ENCODE data around the gene IGF2. TPM values are rescaled to one million over a fixed set of nuclear protein-coding genes. Genes with fewer than 3 reads are reported as not detected.

The IGF2 gene
- total RNA-seq, 1 donor from 2014 or later = 8.8 TPM

DNA sequence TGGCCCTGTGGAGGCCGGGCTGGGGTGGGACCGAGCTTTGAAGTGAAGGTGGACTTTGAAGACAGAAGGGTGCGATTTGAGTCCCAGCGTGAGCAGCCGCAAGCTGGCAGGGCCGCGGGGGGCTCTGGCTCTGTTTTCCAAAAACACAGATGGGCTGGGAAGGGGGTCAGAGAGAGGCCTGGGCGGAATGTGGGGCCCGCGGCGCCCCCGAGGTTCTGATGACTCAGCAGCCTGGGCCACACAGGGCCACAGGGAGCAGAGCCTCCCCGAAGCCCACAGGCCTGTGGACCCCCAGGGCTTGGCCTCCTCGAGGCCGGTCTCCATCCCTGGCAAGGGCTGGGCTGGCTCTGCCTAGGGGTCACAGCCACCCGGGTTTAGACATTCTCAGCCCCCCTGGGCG is 15.7 kb upstream of the IGF2 start:
- DNase-seq (no peak), ATAC-seq (no peak)
- no peaks in the 10 kb centered on the region for H3K9me3 ChIP-seq
- H3K27me3 ChIP-seq = peaks cover 26% of the 10 kb centered on the region
- H3K4me1 ChIP-seq = peaks cover 5% of the 10 kb centered on the region
- H3K36me3 ChIP-seq = no peaks in the 10 kb centered on the region
- intact Hi-C loops (cut with DNase I) = loop anchor here (5.0 kb wide), 1 partner anchor 463 kb away; no protein-coding TSS in a partner anchor
- H3K4me3 ChIP-seq = no peak overlapping the region
- no peak overlapping the region for H3K27ac ChIP-seq
- TF ChIP-seq, protein P1, sequence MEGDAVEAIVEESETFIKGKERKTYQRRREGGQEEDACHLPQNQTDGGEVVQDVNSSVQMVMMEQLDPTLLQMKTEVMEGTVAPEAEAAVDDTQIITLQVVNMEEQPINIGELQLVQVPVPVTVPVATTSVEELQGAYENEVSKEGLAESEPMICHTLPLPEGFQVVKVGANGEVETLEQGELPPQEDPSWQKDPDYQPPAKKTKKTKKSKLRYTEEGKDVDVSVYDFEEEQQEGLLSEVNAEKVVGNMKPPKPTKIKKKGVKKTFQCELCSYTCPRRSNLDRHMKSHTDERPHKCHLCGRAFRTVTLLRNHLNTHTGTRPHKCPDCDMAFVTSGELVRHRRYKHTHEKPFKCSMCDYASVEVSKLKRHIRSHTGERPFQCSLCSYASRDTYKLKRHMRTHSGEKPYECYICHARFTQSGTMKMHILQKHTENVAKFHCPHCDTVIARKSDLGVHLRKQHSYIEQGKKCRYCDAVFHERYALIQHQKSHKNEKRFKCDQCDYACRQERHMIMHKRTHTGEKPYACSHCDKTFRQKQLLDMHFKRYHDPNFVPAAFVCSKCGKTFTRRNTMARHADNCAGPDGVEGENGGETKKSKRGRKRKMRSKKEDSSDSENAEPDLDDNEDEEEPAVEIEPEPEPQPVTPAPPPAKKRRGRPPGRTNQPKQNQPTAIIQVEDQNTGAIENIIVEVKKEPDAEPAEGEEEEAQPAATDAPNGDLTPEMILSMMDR (IDR thresholded peaks at IDR 0.05) = no peak

DNA sequence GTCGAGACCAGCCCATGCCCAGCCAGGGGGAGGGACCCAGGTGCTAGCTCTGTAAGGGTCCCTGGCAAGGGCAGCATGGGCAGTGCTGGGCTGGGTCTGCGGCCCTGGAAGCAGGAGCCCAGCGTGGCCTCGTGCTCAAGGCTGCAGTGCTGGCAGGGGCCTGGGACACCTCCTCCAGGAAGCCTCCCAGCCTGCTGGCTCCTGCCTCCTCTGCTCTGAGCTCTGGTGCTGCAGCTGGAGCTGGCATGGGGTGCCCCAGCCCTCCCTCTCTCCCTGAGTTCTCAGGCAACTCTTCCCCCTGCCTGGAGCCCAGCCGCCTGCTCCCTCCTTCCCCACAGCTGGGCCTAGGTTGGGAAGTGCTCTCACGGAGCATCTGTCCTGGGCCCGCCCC is 15.0 kb upstream of the IGF2 start:
- Histone ChIP-seq H3K27me3 (peaks cover 31% of the 10 kb centered on the region), H3K4me3 (no peak overlapping the region), H3K36me3 (no peaks in the 10 kb centered on the region), H3K27ac (no peak overlapping the region), H3K9me3 (no peaks in the 10 kb centered on the region), H3K4me1 (peaks cover 5% of the 10 kb centered on the region)
- ATAC-seq = no peak
- TF ChIP-seq, protein P1 (IDR thresholded peaks at IDR 0.05) = no peak
- intact Hi-C loops (cut with DNase I) = loop anchor here (5.0 kb wide), 1 partner anchor 462 kb away; no protein-coding TSS in a partner anchor
- DNase-seq = no peak

DNA sequence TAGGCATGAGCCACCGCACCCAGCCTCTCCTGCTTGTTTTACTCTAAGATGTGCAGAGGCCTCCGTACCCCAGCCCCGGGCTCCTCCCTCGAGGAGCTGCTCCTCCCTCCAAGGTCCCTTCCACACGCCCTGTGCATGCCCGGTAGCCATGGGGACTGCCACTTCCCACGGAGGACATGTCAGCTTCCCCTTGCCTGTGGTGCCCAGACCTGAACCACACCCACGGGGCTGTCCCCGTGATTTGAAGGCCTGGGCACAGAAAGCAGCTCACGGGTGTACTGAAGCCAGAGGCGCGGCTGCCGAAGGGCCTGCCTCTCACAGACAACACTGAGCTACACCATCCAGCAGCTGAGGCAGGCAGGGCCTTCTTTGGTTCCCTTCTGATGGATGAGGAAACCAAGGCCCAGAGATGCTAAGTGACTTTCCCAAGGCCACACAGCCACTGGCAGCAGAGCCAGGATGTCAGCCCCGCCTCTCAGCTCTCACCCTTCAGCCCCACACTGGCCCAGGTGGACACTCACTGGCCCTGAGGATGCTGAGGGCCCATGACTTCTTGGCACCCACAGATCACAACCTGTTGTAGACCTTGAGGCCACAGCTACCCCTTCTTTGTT is 14.5 kb upstream of the IGF2 start:
- H3K4me1 ChIP-seq = peaks cover 5% of the 10 kb centered on the region
- no peaks in the 10 kb centered on the region for H3K9me3 ChIP-seq
- intact Hi-C loops (cut with DNase I) = loop anchor here (5.0 kb wide), 1 partner anchor 461 kb away; no protein-coding TSS in a partner anchor
- peak; percentile 32 for ATAC-seq
- TF ChIP-seq, protein P1 (IDR thresholded peaks at IDR 0.05) = no peak
- DNase-seq = peak; percentile 75
- H3K36me3 ChIP-seq = no peaks in the 10 kb centered on the region
- H3K27ac ChIP-seq = no peak overlapping the region
- H3K4me3 ChIP-seq = no peak overlapping the region
- peaks cover 34% of the 10 kb centered on the region for H3K27me3 ChIP-seq

DNA sequence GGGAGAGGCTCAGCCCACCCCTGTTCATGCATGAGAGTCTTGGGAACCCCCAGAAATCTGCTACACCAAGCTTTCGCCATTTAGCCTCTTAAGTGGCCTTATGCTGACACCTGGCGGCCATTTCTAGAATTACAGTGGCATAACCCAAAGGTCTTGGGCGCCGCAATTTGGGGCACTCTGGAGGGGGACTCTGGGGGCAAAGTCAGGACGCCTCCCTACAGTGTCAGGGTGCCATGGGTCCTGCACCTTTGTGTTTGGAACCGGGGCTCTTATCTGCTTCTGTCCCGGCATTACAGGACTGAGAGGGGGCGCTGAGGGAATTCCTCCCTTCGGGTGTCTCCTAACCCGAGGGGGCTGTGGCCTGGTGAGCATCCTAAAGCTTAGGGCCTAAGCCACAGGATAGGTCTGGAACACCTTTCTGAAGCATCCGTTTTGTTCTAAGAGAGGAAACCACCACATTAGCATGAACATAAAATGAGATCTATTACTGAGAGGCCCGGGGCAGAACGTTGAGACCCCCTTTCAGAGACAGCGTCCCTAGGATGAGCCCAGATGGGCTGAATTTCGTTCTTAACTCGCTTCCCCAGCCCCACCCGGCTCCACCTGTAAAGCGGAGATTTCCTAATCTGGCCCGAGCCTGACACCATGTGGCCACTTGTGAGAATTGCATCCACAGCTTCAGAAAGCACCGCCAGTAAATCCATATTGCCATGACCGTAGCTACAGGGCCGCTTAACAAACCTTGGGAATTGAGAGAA is 12.5 kb upstream of the IGF2 start:
- Histone ChIP-seq H3K4me3 (no peak overlapping the region), H3K36me3 (no peaks in the 10 kb centered on the region), H3K9me3 (no peaks in the 10 kb centered on the region), H3K27ac (no peak overlapping the region), H3K4me1 (peaks cover 5% of the 10 kb centered on the region), H3K27me3 (peaks cover 43% of the 10 kb centered on the region)
- DNase-seq = peak; percentile 80
- ATAC-seq = peak; percentile 75
- intact Hi-C loops (cut with DNase I) = loop anchor here (5.0 kb wide), 1 partner anchor 459 kb away; no protein-coding TSS in a partner anchor
- TF ChIP-seq, protein P1 (IDR thresholded peaks at IDR 0.05) = peak; percentile 72

DNA sequence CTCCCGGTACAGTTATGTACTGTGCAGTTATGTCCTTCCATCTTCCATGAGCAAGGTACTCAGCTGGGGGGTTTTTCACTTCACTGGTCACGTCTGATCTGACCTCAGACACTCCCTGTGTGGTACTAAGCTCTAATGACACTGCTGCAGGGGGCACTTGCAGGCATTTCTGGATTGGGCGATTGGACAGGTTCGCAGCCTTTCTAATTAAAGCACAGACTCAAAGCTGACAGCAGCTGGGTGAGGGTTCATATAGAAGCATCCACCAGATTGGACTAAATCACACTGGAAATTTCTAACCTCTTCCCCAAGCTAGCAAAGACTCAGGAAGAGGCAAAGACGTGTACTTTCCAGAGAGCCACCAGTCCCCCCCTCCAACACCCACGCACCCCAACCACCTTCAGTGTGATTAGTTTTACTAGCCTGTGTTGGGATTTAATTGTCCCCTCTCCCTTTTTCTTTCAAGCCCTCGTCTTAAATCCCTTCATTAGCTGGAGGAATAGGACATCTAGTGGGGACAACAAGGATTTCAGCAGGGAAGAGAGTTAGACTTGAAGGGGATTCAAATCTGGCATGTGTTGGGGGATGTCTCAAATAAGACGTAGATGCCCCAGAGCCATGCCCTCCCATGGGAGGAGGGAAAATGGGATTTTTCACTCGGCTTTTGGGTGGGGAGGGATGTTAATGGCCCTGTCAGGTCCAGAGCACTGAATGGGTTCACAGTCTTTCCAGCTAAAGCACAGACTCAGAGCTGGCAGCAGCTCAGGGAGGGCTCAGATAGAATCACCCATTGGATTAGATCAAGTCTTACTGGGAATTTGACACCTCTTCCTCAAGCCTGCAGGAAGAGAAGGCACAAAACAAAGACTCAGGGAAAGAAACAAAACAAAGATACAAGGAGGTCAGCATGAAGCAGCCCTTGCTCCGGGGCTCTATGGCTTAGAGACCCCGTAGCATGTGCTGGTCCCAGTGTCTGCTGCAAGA is 11.0 kb upstream of the IGF2 start:
- no peaks in the 10 kb centered on the region for H3K36me3 ChIP-seq
- no peak overlapping the region for H3K27ac ChIP-seq
- DNase-seq = no peak
- TF ChIP-seq, protein P1 (IDR thresholded peaks at IDR 0.05) = no peak
- no peak for ATAC-seq
- H3K9me3 ChIP-seq = no peaks in the 10 kb centered on the region
- no peak overlapping the region for H3K4me3 ChIP-seq
- H3K27me3 ChIP-seq = peaks cover 58% of the 10 kb centered on the region
- H3K4me1 ChIP-seq = peaks cover 5% of the 10 kb centered on the region
- intact Hi-C loops (cut with DNase I) = loop anchor here (5.0 kb wide), 1 partner anchor 458 kb away; no protein-coding TSS in a partner anchor
